Body of pancreas (tissue), 4 donors: ENCODE results near the gene CLDN7.

Experiments used
- POLR2A ChIP-seq, 3 donors: fragments of 450-650 bp; IDR thresholded peaks; one replicate each; pipeline ENCODE4 v1.6.1; 2016; ENCODE audit warnings: antibody characterized with exemption in 3 of 3, mild to moderate bottlenecking in 2 of 3
- TF ChIP-seq, protein P1 (sequence below), 7 experiments: fragments of 450-650 bp in 4 of 7; fragments of 200-600 bp in 3 of 7; sonication (generic) in 3 of 7; IDR thresholded peaks; one replicate each; pipeline ENCODE4 v1.5.1; 2016 to 2019; ENCODE audit warnings: antibody characterized with exemption in 7 of 7

DNA sequence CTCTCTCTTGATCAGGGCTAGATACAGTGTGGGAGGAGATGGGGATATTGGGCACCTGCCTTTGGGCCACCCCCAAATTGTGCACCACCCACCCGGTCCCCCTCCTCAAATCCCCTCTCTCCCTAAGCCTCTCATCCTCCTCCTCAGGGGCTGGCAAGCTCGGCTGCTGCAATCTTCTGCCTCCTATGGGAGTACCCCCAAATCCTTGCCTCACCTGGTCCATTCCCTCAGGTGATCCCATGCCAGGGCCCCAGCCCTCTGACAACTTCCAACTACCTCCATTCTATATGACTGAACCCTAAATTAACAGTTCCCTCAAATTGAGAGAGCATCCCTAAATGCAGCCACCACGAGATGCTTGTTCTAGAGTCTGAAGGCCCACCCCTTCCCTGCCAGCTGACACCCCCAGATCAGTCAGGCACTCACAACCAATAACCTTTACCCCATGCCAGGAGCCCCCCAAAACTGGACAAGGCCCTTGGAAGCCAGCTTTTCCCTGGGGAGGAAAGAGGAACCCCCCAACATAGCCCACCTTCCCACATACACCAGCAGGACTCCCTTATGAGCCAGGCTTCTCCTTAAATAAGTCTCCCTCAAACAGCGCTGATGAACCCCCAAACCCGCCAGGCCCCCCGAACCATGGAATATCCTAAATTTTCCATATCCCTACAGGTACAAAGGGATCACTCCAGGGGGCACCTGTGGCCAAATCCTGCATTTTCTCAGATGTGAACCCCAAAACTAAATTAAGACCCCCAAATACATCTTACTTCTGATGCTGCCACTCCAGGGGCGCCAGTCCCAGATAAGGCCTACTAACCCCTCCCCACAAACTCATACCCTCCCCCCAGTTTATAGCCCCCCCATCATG is 45.8 kb downstream of the CLDN7 start:
- TF ChIP-seq, protein P1, sequence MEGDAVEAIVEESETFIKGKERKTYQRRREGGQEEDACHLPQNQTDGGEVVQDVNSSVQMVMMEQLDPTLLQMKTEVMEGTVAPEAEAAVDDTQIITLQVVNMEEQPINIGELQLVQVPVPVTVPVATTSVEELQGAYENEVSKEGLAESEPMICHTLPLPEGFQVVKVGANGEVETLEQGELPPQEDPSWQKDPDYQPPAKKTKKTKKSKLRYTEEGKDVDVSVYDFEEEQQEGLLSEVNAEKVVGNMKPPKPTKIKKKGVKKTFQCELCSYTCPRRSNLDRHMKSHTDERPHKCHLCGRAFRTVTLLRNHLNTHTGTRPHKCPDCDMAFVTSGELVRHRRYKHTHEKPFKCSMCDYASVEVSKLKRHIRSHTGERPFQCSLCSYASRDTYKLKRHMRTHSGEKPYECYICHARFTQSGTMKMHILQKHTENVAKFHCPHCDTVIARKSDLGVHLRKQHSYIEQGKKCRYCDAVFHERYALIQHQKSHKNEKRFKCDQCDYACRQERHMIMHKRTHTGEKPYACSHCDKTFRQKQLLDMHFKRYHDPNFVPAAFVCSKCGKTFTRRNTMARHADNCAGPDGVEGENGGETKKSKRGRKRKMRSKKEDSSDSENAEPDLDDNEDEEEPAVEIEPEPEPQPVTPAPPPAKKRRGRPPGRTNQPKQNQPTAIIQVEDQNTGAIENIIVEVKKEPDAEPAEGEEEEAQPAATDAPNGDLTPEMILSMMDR (IDR thresholded peaks at IDR 0.05): no peak
- no peak for TF ChIP-seq POLR2A (IDR thresholded peaks at IDR 0.05)
